C4-2B (cell line): ENCODE measurements around the gene LYZL1.
"Not testable (repeated sequence)": the region's sequence is repeated elsewhere in the genome, so short reads cannot be mapped to it uniquely, and the experiment has no call there.

Experiments
- ZFX ChIP-seq: fragments of 450-650 bp; IDR thresholded peaks from 2 replicates; pipeline ENCODE4 v1.6.1; 2017
- TF ChIP-seq, protein P1 (sequence below): fragments of 450-650 bp; conservative IDR thresholded peaks from 2 replicates; pipeline ENCODE4 v1.5.1; 2017; ENCODE audit warnings: mild to moderate bottlenecking

DNA sequence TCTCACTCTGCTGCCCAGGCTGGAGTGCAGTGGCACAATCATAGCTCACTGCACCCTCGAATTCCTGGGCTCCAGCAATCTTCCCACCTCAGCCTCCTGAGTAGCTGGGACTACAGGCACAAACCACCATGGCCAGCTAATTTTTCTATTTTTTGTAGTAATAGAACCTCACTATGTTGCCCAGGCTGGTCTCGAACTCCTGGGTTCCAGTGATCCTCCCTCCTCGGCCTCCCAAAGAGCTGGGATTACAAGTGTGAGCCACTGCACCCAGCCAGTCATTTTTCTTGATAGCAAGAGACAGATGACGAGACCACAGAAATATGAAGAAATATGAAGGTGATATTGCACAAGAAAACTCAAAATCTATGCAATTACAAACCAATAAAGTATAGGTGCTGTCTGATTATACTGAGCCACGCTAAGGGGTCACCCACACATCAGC lies 31.8 kb downstream of the LYZL1 start:
- TF ChIP-seq, protein P1, sequence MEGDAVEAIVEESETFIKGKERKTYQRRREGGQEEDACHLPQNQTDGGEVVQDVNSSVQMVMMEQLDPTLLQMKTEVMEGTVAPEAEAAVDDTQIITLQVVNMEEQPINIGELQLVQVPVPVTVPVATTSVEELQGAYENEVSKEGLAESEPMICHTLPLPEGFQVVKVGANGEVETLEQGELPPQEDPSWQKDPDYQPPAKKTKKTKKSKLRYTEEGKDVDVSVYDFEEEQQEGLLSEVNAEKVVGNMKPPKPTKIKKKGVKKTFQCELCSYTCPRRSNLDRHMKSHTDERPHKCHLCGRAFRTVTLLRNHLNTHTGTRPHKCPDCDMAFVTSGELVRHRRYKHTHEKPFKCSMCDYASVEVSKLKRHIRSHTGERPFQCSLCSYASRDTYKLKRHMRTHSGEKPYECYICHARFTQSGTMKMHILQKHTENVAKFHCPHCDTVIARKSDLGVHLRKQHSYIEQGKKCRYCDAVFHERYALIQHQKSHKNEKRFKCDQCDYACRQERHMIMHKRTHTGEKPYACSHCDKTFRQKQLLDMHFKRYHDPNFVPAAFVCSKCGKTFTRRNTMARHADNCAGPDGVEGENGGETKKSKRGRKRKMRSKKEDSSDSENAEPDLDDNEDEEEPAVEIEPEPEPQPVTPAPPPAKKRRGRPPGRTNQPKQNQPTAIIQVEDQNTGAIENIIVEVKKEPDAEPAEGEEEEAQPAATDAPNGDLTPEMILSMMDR, result not testable (repeated sequence)
- TF ChIP-seq ZFX, result not testable (repeated sequence)
